ENCODE data around the gene ABCA4.

ABCA4 gene

DNA sequence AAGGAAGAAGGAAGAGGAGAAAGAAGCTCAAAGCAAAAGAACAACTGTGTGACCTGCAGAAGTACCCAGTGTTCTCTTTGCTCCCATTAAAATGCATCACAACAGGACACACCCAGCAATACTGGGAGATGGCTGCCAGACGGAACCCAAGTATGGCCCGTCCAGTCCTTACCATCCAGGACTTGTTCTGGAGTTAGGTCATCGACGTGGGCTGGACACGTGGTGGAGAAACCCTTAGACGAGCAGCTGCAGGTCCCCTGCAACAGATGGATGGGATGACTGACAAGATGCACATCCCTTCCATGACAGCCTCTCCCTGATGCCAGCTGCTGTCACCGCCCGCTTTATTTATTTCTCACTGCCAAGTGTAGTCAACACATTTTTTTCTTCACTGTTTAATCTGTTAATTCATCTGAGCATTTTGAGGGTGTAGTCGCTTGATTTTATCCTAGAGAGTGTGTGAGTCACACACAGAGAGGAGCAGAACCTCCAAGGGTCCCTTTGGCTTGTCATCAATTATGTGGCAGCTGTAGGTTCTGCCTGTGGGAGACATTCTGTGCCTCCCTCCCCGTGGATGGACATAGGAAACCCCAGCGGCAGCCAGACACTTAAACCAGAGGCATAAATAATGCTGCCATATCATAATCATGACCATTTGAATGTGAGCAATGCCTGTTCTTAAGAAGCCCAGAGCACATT lies 80.9 kb downstream of the ABCA4 start:
- DNase-seq (ENCODE audit: insufficient read length, low spot score) (no peak), FAIRE-seq (no peak)
- TF ChIP-seq TAF1 (IDR thresholded peaks at IDR 0.05; ENCODE audit: low read depth, low read length) (no peak), SPI1 (IDR thresholded peaks at IDR 0.05; ENCODE audit: low read depth, low read length) (no peak), POLR2AphosphoS5 (IDR thresholded peaks at IDR 0.05; ENCODE audit: low read depth, low read length) (no peak), POU2F2 (IDR thresholded peaks at IDR 0.05; ENCODE audit: low read depth, low read length) (no peak), PAX5 (IDR thresholded peaks at IDR 0.05; ENCODE audit: insufficient read depth, low read length, severe bottlenecking) (no peak)

DNA sequence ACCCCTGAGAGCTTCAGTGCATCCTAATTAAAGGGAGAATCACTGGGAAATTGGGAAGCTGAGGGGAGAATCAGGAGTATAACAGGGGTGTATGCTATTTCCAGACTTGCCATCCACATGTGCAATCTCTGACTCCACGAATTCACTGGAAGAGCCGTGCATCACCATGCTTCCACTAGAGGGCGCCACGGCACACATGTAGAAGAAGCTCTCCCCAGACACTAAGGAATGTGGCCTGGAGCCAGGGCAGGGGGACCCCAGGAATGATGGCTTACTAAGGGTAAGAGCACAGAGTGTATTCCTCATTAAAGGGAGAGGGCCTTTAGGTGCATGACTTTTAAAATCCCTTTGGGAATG lies 81.5 kb downstream of the ABCA4 start:
- no peak for TF ChIP-seq POU2F2 (IDR thresholded peaks at IDR 0.05; ENCODE audit: low read depth, low read length)
- TF ChIP-seq PAX5 (IDR thresholded peaks at IDR 0.05; ENCODE audit: insufficient read depth, low read length, severe bottlenecking): no peak
- no peak for TF ChIP-seq POLR2A (IDR thresholded peaks at IDR 0.05; ENCODE audit: low read depth, low read length)
- TF ChIP-seq POLR2AphosphoS5 (IDR thresholded peaks at IDR 0.05; ENCODE audit: low read depth, low read length): no peak
- no peak for TF ChIP-seq SPI1 (IDR thresholded peaks at IDR 0.05; ENCODE audit: low read depth, low read length)
- no peak for TF ChIP-seq TAF1 (IDR thresholded peaks at IDR 0.05; ENCODE audit: low read depth, low read length)
- DNase-seq (ENCODE audit: insufficient read length, low spot score) (peak; percentile 36), FAIRE-seq (no peak)

DNA sequence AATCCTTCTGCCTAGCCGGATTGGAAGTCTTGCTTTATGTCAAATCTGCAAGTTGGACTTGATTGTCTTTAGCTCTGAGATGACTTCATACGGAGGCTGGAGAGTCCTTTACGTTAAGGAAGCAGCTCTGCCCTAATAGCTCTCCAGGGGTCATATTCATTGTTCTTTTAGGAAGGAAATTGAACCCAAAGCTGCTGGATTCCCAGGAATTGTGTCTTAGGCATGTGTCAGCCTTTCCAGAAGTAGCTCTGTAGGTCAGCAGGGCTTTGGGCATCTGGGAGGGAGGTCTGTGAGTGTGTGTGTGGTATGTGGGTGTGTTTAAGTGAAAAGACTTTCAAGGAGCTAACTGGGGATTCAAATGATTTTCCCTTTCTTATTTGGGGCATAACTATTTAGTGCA lies 82.4 kb downstream of the ABCA4 start:
- TF ChIP-seq POLR2A (IDR thresholded peaks at IDR 0.05; ENCODE audit: low read depth, low read length): no peak
- no peak for TF ChIP-seq TAF1 (IDR thresholded peaks at IDR 0.05; ENCODE audit: low read depth, low read length)
- no peak for TF ChIP-seq POU2F2 (IDR thresholded peaks at IDR 0.05; ENCODE audit: low read depth, low read length)
- TF ChIP-seq PAX5 (IDR thresholded peaks at IDR 0.05; ENCODE audit: insufficient read depth, low read length, severe bottlenecking): no peak
- no peak for TF ChIP-seq POLR2AphosphoS5 (IDR thresholded peaks at IDR 0.05; ENCODE audit: low read depth, low read length)
- no peak for TF ChIP-seq SPI1 (IDR thresholded peaks at IDR 0.05; ENCODE audit: low read depth, low read length)
- FAIRE-seq (no peak), DNase-seq (ENCODE audit: insufficient read length, low spot score) (no peak)

DNA sequence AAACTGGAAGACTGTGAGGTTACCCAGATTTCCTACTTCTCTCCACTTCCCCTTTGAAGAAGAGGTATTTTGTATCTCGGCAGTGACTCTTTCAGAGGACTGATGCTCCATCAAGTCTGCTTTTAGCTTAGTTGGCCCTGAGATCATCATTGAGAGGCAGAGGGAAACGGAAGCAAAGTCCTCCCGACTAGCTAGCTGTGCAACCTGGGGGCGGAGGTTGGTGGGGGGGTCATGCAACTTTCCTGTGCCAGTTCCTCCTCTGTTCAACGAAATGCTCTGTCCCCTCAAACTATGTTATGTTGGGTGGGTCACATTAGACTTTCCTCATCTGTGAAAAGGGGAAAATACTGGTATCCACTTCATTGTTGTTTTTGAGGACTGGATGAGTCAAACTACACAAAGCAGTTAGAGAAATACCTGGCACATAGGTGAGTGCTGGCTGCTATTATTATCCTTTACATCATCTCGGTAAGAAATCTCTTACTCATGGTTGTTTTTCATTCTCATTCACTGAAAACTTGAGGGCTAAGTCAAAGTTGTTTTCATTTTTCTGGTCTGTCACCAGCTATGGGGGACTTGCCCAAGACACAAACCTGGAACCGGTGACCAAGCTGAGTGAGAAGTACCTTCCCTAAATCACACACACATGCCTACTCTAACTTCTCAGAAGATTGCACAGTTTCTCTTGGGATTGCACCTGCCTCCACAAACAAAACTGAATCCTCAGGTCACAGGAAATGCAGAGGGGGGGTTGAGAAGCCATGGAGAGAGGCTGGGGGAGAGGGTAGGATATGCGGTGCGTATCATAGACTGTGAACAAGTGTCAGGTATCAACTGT lies 83.3 kb downstream of the ABCA4 start:
- TF ChIP-seq TAF1 (IDR thresholded peaks at IDR 0.05; ENCODE audit: low read depth, low read length) (no peak), SPI1 (IDR thresholded peaks at IDR 0.05; ENCODE audit: low read depth, low read length) (peak; percentile 38; the same call in 1 of the 2 replicates)
- FAIRE-seq (no peak), DNase-seq (ENCODE audit: insufficient read length, low spot score) (no peak)

DNA sequence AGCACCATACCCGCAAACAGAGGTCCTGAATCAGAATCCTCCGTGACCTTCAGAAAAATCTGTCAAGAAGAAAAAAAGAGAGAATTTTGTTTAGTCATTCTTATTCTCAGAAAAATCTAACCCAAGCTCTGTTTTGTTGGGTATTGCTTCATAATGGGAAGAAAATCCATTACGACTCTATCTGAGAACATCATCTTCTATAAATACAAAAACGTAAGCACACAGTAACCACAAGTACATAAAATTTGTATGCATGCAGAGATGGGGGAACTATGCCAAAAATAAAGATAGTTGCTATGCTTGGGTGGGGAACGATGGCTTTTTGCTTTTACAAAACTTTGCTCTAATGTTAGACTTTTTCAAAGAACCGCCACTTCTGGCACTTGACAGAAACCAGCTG lies 84.2 kb downstream of the ABCA4 start:
- TF ChIP-seq SPI1 (IDR thresholded peaks at IDR 0.05; ENCODE audit: low read depth, low read length) (no peak), POU2F2 (IDR thresholded peaks at IDR 0.05; ENCODE audit: low read depth, low read length) (no peak), POLR2AphosphoS5 (IDR thresholded peaks at IDR 0.05; ENCODE audit: low read depth, low read length) (no peak), POLR2A (IDR thresholded peaks at IDR 0.05; ENCODE audit: low read depth, low read length) (no peak), TAF1 (IDR thresholded peaks at IDR 0.05; ENCODE audit: low read depth, low read length) (no peak), PAX5 (IDR thresholded peaks at IDR 0.05; ENCODE audit: insufficient read depth, low read length, severe bottlenecking) (no peak)

DNA sequence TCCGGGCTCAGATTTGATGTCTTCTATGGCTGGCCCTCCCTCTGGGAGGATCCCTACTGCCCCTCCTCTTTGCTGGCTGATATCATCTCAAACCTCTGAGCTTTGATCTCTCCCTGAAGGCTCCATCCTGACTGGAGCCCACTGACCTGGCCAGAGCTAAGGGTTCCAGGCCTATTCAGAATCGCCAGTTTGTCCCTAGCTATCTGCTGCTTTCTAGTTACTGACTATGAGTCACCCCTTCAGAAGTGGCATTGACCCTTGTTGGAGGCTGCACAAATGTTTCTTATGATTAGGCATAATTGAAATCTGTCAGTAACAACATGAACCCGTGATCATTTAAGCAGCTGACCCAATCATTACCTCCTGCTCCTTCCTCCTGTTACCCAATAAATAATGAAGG lies 87.1 kb downstream of the ABCA4 start:
- FAIRE-seq: no peak
- TF ChIP-seq SPI1 (IDR thresholded peaks at IDR 0.05; ENCODE audit: low read depth, low read length) (no peak), TAF1 (IDR thresholded peaks at IDR 0.05; ENCODE audit: low read depth, low read length) (no peak), POLR2A (IDR thresholded peaks at IDR 0.05; ENCODE audit: low read depth, low read length) (no peak), POLR2AphosphoS5 (IDR thresholded peaks at IDR 0.05; ENCODE audit: low read depth, low read length) (no peak), PAX5 (IDR thresholded peaks at IDR 0.05; ENCODE audit: insufficient read depth, low read length, severe bottlenecking) (no peak), POU2F2 (IDR thresholded peaks at IDR 0.05; ENCODE audit: low read depth, low read length) (no peak)

More for the DNA sequence above, 84.2 kb downstream of the ABCA4 start:
- DNase-seq (ENCODE audit: insufficient read length, low spot score): no peak
- no peak for FAIRE-seq

DNA sequence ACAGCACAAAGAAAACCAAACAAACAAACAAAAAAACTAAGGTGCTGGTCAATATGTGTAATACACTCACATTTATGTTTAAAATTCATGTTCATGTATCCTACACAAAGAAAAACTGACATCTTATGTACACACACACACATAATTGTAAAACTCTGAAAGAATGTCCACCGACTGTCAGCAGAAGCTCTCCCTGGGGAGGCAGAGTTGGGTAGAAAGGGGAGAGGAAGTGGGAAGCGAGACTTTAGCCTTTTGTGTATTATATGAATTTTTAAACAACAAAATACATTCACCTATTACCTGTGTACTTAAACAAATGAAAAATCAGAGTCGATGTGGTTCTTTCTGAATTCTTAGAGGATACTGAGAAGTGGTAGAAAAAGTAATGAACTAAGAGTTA lies 88.3 kb downstream of the ABCA4 start:
- FAIRE-seq (no peak), DNase-seq (ENCODE audit: insufficient read length, low spot score) (no peak)
- TF ChIP-seq POLR2A (IDR thresholded peaks at IDR 0.05; ENCODE audit: low read depth, low read length) (no peak), SPI1 (IDR thresholded peaks at IDR 0.05; ENCODE audit: low read depth, low read length) (peak; percentile 55; the same call in 1 of the 2 replicates)

More for the DNA sequence above, 87.1 kb downstream of the ABCA4 start:
- DNase-seq (ENCODE audit: insufficient read length, low spot score): no peak

DNA sequence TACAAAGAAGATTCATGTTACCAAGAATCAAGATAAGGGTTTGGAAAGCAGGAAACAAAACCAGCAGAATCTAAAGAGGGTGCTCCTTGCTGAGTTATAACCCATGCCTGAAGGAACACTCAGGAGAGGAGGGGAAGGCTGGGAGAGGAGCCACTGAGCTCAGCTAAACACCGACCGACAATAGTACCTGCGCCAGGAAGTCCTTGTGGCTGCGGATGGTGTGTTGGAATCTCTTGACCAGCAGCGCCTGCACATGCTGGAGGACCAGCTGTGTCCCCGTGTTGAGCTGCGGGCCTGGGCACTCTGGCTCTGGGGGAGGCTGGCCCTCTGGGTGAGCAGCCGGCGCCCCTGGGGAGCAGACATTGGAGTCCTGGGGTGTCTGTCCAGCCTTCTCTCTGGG lies 89.4 kb downstream of the ABCA4 start:
- FAIRE-seq: no peak
- no peak for TF ChIP-seq POLR2AphosphoS5 (IDR thresholded peaks at IDR 0.05; ENCODE audit: low read depth, low read length)
- TF ChIP-seq PAX5 (IDR thresholded peaks at IDR 0.05; ENCODE audit: insufficient read depth, low read length, severe bottlenecking): no peak
- TF ChIP-seq POLR2A (IDR thresholded peaks at IDR 0.05; ENCODE audit: low read depth, low read length): no peak
- no peak for TF ChIP-seq TAF1 (IDR thresholded peaks at IDR 0.05; ENCODE audit: low read depth, low read length)
- no peak for TF ChIP-seq POU2F2 (IDR thresholded peaks at IDR 0.05; ENCODE audit: low read depth, low read length)
- no peak for TF ChIP-seq SPI1 (IDR thresholded peaks at IDR 0.05; ENCODE audit: low read depth, low read length)

DNA sequence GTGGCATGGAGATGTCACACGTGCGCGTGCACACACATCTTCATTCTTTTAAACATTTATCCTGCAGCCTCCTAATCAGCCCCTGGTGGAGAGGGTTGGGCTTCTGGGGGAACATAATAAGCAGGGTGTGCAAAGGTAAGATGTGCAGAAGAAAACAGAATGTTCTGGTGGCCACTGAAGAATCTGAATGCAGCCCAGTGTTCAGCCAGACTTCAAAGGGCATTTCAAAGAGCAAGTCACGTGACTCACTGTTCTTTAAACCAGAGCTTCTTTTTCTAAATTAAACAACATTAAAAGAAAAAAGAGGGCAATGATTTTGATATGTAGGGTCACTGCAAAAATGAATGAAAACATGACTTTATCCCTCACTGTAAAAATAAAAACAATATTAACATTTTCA lies 89.8 kb downstream of the ABCA4 start:
- no peak for FAIRE-seq
- no peak for TF ChIP-seq TAF1 (IDR thresholded peaks at IDR 0.05; ENCODE audit: low read depth, low read length)
- no peak for TF ChIP-seq POLR2AphosphoS5 (IDR thresholded peaks at IDR 0.05; ENCODE audit: low read depth, low read length)
- TF ChIP-seq POU2F2 (IDR thresholded peaks at IDR 0.05; ENCODE audit: low read depth, low read length): no peak
- no peak for TF ChIP-seq SPI1 (IDR thresholded peaks at IDR 0.05; ENCODE audit: low read depth, low read length)
- TF ChIP-seq POLR2A (IDR thresholded peaks at IDR 0.05; ENCODE audit: low read depth, low read length): no peak
- no peak for TF ChIP-seq PAX5 (IDR thresholded peaks at IDR 0.05; ENCODE audit: insufficient read depth, low read length, severe bottlenecking)
- no peak for DNase-seq (ENCODE audit: insufficient read length, low spot score)

More for the DNA sequence above, 89.4 kb downstream of the ABCA4 start:
- no peak for DNase-seq (ENCODE audit: insufficient read length, low spot score)

Data from GM12891 (cell line).